Kidney capillary endothelial cell (primary cell): ENCODE results near the gene THAP4.
A peak's percentile ranks its signal among the peaks of the same experiment; 100 is the strongest.

ENCODE experiments used
- DNase-seq: peaks from one replicate; pipeline ENCODE4 v3.0.0-alpha.2; 2018; ENCODE audit warnings: low spot score

Gene THAP4

DNA sequence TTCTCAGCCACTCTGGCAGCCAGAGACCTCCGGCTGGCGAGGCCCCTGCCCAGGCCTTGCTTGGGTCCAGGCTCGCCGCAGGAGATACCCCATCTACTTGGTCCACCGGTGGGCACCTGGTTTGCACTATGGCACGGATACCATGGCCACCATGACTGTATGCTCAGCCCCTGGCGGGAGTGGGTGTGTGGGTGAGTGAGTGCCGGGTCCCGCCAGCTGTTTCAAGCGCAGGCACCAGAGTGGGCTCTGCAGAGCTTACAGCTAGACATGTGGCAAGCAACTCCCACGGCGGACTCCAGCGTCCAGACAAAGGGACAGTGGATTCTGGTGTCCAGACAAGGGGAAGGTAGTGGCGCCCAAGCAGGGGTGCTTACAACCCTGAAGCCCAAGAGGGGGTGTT lies 2.0 kb upstream of the THAP4 start:
- no peak for DNase-seq

DNA sequence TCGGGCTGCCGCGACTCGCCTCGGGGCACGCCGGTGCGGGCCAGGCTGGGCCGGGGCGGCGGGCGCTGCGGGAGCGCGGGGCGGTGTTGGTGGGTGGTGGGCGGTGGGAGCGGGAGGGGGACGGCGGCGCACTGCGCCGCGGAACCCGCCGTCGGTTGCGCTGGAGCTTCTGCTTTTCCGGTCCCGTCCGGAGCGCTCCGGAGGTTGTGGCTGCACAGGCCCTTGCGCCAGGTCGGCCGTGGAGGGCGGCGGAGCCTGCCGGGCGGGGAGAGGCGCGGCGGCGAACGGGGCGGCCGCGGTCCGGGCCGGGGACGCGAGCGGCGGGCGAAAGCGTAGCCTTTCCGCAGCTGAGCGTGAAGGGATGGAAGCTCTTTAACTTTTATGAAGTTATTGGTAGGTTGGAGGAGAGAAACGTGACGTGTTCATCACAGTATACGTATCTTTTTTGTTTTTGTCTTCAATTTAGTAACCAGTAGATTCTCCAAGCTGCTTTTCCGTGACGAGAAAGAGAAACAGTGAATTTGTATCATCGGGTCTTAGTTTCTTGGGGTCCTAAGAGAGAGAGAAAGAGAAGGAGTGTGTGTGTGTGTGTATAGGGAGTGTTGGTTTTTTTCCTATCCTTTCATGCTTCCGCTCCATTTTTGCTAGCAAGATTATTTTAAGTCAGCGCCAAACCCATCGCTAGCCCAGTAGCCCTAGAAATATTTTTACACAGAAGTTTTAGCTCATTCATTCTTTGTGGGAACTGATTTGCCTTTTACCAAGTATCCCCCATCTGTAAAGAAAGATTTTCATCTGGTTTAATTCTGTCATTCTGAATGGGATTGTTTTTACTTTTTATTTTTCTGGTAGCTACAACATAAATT lies 1.1 kb upstream of the THAP4 start:
- peak; percentile 11 for DNase-seq

DNA sequence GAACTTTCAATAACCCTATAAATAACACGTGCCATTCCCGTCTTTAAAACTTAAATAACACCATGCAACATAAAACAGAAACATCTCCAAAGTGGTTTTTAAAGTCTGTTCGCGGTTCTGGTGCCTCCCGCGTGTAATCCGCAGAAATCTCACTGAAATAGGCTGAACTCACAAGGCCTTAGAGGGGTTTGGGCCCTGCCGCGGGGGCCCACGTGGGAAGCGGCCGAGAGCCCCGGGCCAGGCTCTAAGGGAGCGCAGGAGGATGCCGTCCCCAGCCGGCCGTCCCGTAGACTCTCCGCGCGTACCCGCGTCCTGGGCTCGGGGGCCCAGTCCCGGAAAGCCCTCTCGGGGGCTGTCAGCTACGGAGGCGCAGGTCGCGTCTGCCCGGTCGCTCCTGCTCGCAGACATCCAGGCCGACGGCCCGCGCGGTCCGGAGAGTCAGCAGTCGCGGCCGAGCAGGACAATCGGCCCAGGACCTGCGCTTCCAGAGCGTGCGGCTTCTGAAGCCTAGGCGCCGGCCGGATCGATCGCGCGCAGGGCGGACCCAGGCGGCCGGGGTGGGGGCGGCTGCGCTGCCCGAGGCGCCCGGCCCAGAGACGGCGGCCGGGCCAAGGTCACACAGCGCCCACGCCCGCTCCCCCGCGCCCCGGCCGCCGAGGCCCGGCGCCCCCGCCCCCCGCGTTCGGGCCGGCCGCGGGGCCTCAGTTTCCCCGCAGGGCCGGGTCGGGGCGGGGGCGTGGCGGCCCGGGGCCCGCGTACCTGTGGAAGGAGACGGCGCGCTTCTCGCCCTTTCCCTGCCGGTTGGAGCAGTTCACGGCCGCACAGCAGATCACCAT lies 558 bp downstream of the THAP4 start:
- DNase-seq = peak; percentile 25

DNA sequence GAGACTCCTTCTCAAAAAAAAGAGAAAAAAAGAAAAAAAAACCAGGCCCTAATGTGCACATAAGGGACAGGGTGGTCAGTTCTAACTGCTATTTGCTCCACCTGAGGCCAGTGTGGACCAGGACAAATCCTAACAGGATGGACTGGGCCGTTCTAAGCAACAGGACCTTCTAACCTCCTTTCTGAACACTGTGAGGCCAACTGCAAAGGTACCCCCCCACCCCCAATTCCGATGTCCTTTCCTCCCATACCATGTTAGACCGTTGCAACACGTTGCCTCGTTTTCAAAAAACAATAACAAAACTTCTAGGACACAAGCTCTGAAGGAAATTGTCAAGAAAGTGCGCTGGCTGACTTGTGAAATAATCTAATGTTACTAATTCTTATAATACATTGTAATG lies 1.2 kb downstream of the THAP4 start:
- DNase-seq = peak; percentile 10

DNA sequence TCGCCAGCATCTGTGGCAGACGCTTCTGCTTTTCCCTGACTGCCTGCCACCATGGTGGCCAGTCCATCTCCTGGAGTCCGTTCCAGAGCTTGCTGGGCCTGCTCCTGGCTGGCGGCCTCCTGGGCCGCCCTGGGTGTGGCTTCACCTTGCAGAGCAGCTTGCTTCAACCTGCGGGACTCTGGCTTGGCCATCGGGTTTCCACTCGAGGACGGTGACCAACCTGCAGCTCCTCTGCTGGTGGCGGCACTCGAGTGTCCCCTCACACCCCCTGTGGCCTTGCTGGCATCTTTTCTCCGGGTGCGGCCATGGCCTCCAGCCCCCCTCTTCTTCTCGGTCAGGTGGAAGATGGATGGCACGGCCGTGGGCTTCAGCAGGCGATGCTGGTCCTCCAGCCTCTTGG lies 3.4 kb downstream of the THAP4 start:
- no peak for DNase-seq

DNA sequence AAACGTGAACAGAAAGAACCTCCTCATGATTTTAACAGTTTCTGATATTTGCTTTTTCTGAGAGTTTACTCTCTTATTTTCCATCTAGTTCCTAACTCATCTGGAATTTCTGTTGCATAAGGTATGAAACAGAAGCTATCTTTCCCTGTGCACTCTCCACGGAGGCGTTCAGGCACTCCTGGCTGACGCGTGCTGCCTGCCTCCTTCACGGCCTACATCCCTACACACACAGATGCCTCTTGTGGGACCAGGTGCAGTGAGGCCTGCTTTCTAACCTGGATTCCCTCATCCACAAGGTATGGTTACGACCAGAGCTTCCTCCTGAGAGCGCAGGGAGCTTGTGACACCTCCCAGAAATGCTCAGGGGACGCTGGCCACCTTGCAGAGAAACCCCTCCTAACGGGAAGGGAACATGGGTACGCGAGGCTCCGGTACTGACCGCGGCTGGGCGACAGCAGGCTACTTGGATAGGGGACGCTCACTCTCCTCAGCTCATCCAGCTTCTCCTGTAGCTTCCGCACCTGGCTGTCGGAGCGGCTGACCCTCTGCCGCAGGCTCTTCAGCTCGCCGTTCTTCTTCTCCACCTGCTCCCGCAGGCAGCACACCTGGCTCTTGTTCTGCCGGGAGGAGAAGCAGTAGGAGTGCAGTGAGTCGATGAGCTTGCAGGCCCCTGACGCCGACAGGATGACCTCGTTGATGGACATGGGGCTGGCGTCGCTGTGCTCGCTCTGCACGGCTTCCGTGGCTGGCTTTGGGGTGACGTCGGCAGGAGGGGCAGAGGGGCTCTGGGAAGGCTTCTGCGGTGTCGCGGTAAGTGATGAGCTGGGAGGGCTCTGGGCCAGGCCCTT lies 4.3 kb downstream of the THAP4 start:
- DNase-seq = no peak

DNA sequence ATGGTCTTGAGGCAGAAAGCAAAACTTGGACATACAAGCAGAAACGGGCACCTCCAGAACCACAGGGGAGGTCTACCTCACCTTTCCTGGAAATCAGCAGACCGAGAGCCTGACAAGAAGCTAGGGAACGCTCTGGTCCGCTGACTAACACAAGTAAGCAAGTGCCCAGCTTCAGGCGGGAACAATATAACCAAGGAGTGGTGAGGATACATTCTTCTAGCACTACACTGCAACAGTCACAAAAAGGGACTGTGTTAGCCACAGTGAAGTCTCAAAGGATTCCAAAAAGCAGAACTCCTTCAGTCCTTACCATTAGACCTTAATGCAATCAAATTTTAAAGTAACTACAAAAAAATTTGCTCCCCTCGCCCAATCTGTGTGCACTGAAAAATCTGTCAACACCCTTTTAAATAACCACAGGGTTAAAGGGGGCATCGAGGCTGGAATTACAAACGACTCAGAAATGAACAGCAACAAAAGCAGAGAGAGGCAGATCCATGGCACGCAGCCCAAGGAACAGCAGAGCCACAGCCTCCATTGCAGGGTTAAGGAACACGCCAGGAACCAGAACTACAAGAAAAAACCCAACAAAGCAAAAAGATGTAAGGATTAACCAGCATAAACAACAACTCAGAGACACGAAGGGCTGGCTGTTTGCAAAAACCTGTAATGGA lies 7.1 kb downstream of the THAP4 start:
- no peak for DNase-seq

DNA sequence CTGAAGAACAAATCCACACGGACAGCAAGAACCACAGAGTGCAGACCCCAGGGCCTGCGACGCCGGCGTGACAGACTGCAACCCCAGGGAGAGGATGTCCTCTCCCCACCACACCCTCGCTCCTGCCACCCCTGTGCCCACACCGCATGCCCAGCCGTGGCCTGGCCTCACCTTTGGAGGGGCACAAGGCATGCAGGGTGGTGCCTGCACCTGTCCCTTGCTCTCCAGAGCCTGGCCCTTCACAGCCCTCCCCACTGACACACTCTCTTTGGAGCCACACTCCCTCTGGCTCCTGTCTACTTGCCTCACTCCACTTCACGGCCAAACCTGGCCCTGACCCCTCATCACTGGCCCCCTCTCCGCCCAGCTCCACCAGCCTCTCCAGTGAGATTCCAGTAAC lies 9.3 kb downstream of the THAP4 start:
- no peak for DNase-seq

DNA sequence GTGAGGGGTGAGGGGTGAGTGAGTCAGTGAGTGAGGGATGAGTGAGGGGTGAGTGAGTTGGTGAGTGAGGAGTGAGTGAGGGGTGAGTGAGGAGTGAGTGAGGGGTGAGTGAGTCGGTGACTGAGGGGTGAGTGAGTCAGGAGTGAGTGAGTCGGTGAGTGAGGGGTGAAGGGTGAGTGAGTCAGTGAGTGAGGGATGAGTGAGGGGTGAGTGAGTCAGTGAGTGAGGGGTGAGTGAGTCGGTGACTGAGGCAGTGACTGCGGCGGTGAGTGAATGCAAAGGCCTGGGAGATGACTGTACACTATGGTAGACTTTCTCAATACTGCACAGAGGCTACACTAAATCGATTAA lies 16.6 kb downstream of the THAP4 start:
- no peak for DNase-seq

DNA sequence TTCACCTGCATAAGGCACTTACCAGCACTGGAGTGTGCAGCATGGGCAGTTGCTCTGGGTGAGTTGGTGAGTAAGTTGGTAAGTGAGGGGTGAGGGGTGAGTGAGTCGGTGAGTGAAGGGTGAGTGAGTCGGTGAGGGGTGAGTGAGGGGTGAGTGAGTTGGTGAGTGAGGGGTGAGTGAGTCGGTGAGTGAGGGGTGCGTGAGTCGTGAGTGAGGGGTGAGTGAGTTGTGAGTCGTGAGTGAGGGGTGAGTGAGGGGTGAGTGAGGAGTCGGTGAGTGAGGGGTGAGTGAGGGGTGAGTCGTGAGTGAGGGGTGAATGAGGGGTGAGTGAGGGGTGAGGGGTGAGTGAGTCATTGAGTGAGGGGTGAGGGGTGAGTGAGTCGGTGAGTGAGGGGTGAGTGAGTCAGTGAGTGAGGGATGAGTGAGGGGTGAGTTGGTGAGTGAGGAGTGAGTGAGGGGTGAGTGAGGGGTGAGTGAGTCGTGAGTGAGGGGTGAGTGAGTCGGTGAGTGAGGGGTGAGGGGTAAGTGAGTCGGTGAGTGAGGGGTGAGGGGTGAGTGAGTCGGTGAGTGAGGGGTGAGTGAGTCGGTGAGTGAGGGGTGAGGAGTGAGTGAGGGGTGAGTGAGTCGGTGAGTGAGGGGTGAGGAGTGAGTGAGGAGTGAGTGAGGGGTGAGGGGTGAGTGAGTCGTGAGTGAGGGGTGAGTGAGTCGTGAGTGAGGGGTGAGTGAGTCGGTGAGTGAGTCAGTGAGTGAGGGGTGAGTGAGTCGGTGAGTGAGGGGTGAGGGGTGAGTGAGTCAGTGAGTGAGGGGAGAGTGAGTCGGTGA lies 17.1 kb downstream of the THAP4 start:
- no peak for DNase-seq

DNA sequence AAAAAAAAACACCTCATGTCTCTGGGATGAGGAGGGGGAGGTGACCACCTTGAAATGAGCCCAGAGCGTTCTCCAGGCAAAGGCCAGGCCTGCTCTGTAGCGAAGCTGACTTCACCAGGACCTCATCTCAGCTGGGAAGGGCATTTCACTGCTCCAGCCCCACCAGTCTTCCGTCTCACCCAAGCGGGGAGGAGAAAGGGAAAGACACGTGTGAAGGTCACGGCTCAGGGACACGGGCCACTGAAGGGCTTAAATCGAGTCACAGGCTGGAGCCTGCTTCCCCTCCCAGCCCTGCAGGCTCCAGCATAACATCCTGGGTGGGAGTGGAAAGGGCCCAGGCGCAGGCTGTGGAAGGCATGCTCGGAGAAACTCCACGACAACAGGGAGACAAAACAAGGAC lies 18.1 kb downstream of the THAP4 start:
- DNase-seq = no peak

DNA sequence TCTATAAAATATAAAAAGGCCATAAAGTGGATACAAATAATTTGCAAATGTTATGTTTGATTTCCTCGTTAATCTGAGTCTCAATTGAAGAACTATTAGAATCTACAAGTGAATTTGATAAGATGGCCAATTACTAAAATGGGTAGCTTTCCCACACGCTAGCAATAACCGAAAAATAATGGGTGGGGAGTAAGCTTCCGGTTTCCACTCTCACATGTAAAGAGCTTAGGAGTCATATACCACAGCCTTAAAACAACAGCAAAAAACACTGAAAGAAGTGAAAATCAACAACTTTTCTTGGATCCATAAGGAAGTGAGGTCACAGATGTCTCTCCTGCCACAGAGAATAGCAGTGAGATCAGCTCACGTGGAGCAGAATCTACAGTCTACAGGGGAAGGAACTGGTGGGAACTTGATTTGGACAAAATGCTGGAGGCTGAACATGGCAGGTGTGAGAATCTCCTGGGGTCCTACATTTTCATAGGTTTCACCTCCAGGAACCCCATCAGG lies 18.6 kb downstream of the THAP4 start:
- peak; percentile 42 for DNase-seq

DNA sequence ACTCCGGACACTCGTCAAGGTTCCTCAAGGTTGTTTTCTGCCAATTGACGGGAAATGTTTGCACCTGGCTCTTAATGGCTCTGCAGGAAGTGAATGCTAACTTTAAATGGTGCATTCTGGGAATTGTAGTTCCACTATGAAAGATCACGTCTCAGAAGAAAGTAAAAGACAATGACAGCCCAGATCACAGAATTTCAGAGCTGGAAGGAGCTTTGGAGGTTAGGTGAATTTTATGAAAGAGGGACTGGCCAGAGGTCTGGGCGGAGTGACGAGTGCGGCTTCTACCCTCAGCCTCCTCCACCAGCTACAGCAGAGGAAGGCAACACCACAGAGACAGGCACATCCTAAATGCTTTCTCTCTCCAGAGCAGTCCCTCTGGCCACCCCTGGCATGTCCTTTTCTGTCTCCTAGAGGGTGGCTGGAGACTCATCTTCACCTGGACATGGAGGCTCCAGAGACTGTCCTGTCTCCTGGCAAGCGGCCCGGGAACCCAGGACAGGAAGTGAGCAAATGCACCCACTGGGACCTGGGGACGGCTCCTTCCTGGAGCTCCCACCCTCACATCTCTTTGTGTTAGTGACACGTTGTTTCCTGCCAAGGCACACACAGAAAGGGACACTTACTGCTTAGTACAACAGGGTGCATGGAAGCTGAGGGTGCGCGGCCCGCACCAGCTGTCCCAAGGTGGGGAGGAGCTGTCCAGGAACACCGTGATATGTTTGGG lies 19.4 kb downstream of the THAP4 start:
- DNase-seq = peak; percentile 65

DNA sequence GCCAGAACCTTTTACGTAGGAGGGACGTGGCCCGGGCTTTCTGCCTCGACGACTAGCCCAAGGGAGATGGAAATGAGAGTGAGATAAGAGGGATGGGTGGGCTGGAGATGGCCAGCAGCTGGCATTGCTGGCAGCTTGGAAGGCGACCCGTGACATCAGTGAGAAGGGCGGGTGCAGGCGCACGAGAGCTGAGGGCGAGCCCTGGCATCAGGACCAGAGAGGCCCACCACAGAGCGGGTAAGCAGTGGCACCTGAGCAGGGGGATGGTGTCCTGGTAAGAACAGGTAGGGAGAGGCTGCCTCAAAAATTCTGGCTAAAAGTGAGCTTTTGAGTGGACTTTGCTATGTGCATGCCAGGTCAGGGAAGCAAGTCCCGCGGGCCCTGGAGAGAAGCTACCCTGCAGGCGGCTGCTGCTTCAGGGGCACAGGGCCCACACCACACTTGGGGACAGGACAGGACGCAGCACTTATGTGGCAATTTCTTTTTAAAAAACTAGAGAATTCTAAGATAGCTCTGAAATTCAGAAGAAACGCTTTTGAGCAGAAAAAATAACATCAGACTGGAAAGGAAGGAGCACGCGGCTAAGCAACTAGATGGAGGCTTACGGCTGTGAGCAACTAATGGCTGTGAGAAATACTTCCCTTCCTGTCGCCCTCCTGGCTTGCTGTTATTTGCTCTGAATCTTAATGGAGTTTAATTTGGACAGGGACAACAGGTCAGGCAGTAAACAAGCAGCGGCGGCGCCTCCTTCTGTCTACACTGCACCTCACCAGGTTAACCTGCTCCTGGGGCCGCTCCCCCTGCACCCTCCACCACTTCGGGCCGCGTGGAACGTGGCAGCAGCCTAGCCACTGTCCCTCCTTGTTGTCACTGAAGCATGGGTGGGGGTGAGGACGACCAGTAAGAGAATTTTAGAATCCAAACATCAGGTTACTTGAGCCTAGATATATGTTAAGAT lies 20.5 kb downstream of the THAP4 start:
- DNase-seq = no peak

DNA sequence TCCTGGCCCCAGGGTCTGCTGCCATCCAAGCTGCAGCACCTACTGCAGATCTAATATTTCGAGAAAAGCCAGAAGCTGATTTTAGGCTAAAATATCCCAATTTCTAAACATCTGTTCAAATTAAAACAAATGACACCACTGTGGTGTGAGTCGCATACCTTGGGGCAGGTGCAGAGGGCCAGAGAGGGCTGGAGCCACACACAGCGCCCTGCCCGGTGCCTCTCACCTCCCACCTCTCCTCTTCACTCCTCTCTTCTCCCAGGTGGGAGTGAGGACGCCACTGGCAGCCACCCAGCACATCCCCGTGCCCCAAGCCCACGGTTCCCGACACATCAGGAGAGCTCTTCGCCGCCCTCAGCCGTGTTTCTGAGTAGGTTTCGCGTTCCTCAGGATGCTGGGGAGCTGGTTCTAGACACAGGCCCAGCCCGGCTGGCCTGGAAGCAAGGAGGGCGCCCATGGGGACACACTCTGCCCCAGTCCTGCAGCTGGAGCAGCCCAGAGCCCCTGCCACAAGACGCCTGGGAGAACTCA lies 21.4 kb downstream of the THAP4 start:
- DNase-seq = no peak

DNA sequence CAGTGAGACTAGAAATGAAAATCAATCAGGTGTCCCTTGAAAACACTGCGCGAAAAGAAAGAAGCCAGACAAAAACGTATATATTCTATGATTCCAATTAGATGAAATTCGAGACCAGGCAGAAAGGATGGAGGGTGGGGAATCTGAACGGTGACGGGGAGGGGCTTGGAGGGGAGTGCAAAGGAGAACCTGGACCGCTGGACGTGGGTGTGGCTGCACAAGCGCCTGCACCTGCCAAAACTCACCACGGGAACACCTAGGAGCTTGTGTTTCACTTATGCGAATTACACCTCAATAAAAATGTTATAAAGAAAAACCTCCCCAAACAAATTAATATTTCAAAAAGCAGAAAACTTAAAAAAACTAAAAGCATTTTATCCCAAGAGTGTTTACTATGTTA lies 21.9 kb downstream of the THAP4 start:
- DNase-seq = no peak

DNA sequence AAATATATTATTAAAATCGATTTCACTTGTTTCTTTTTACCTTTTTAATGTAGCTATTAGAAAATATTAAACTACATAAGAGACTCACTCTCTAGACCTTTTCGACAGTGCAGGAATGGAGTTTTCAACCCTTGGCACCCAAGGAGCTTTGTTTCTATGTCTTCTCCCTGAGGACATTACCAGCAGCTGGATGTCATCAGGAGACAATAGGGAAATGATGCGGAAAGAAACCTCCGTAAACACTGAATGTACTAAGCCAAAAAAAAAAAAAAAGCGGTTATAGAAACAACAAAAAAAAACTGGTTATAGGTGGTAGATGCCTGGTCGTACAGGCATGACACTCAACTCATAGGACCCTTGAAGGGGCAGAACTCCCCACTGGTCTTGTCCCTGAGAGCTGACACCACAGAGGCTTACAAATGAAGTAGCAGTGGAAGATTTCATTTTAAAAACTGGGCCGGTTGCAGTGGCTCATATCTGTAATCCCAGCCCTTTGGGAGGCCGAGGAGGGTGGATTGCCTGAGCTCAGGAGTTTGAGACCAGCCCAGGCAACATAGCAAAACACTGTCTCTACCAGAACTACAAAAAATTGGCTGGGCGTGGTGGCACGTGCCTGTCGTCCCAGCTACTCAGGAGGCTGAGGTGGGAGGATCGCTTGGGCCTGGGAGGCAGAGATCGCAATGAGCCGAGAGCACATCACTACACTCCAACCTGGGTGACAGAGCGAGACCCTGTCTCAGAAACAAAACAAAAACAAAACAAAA lies 23.8 kb downstream of the THAP4 start:
- DNase-seq = no peak
